GM12878 (cell line): ENCODE measurements around the gene CD163. TPM values are rescaled to one million over a fixed set of nuclear protein-coding genes. Genes with fewer than 3 reads are reported as not detected.

Source experiments
- ATAC-seq: fragments of 200-7000 bp; cut with Tn5 transposase; 3 replicates; pipeline ENCODE4 v1.9.1; 2020; ENCODE audit warnings: mild to moderate bottlenecking, moderate library complexity
- BruUV-seq: library from RNA; stranded (reverse); fragments of 400-500 nt; replicated peaks from 2 replicates; lab custom pipeline; 2021; lab: Mats Ljungman, UMichigan
- CTCF ChIA-PET: fragments of 300-600 bp; sonication (Branson Sonifier 250); formaldehyde crosslinking; extraction: SDS; loops from one replicate; lab custom pipeline; 2021; ENCODE audit warnings: inconsistent platforms; lab: Yijun Ruan, JAX
- POLR2A ChIA-PET: fragments of 350-600 bp; formaldehyde crosslinking; extraction: SDS; loops from one replicate; lab custom pipeline; 2021; ENCODE audit warnings: inconsistent platforms; lab: Charles Lee
- RAD21 ChIA-PET: fragments of 300-600 bp; sonication (Branson Sonifier 250); formaldehyde crosslinking; loops from one replicate; lab custom pipeline; 2023; ENCODE audit warnings: antibody characterized with exemption; ENCODE audit not compliant: unreplicated experiment; lab: Charles Lee
- SMC1A ChIA-PET: fragments of 300-600 bp; sonication (Branson Sonifier 250); formaldehyde crosslinking; loops from one replicate; lab custom pipeline; 2023; ENCODE audit not compliant: unreplicated experiment, uncharacterized antibody; lab: Charles Lee
- DNase-seq: peaks from one replicate; pipeline ENCODE4 v3.0.0-alpha.2; 2011; ENCODE audit warnings: low read depth, low spot score
- FAIRE-seq: peaks from 3 replicates; lab custom pipeline; 2011; peaks lifted over from hg19 to GRCh38; lab: Jason Lieb, UNC
- H2AFZ ChIP-seq: 2 replicates; pipeline ENCODE4 v1.6.0; 2011; ENCODE audit warnings: low read depth, low read length, control low read depth; ENCODE audit not compliant: control insufficient read depth
- H3K27ac ChIP-seq: 2 replicates; pipeline ENCODE4 v1.5.1; 2011; ENCODE audit warnings: control low read depth; ENCODE audit not compliant: control insufficient read depth, insufficient read depth
- H3K27me3 ChIP-seq, 2 experiments: replicated peaks in 1 of 2; 2 replicates each; pipeline versions ENCODE4 v1.6.0 to v1.6.1; 2011; ENCODE audit warnings: low read length in 1 of 2; ENCODE audit not compliant: control insufficient read depth in 2 of 2, insufficient read depth in 2 of 2
- H3K36me3 ChIP-seq, 2 experiments: 2 replicates each; pipeline ENCODE4 v1.5.1; 2011; ENCODE audit warnings: low read length in 1 of 2; ENCODE audit not compliant: control insufficient read depth in 2 of 2, insufficient read depth in 2 of 2
- H3K4me1 ChIP-seq: 2 replicates; pipeline ENCODE4 v1.6.1; 2011; ENCODE audit warnings: mild to moderate bottlenecking, low read length, moderate library complexity, mixed read lengths; ENCODE audit not compliant: control insufficient read depth, insufficient read depth
- H3K4me2 ChIP-seq: 2 replicates; pipeline ENCODE4 v1.6.0; 2011; ENCODE audit warnings: control low read depth; ENCODE audit not compliant: control insufficient read depth, insufficient read depth
- H3K4me3 ChIP-seq: fragments of 200-600 bp; sonication (generic); 2 replicates; pipeline ENCODE4 v1.5.1; 2016
- H3K79me2 ChIP-seq: 2 replicates; pipeline ENCODE4 v1.6.0; 2011; ENCODE audit warnings: low read length; ENCODE audit not compliant: control insufficient read depth, insufficient read depth
- H3K9ac ChIP-seq: 2 replicates; pipeline ENCODE4 v1.8.0; 2011; ENCODE audit warnings: low read length, control low read depth, mixed read lengths; ENCODE audit not compliant: control insufficient read depth, insufficient read depth
- H3K9me3 ChIP-seq: replicated peaks from 3 replicates; pipeline ENCODE4 v1.5.1; 2011; ENCODE audit warnings: mild to moderate bottlenecking, low read length; ENCODE audit not compliant: control insufficient read depth, insufficient read depth
- H4K20me1 ChIP-seq: 2 replicates; pipeline ENCODE4 v1.6.0; 2011; ENCODE audit not compliant: control insufficient read depth, insufficient read depth
- CEBPB ChIP-seq, 2 experiments: fragments of 150-350 bp in 1 of 2; IDR thresholded peaks; 2 replicates each; pipeline ENCODE4 v1.6.1; 2012 to 2014; ENCODE audit warnings: low read depth in 2 of 2, low read length in 2 of 2, borderline replicate concordance in 1 of 2, inconsistent platforms in 1 of 2
- CREB1 ChIP-seq: IDR thresholded peaks from 2 replicates; pipeline ENCODE4 v1.6.1; 2012; ENCODE audit warnings: low read depth, mild to moderate bottlenecking, inconsistent platforms
- EP300 ChIP-seq, 2 experiments: fragments of 150-350 bp in 1 of 2; IDR thresholded peaks; 2 replicates each; pipeline ENCODE4 v1.6.1; 2011 to 2012; ENCODE audit warnings: low read depth in 2 of 2, low read length in 2 of 2, borderline replicate concordance in 1 of 2, improper control_type of control experiment in 1 of 2, inconsistent platforms in 1 of 2; ENCODE audit not compliant: control insufficient read depth in 1 of 2
- NFXL1 ChIP-seq: fragments of 450-650 bp; IDR thresholded peaks from 2 replicates; pipeline ENCODE4 v1.6.1; 2017; ENCODE audit warnings: antibody characterized with exemption, mild to moderate bottlenecking, borderline replicate concordance
- PML ChIP-seq: IDR thresholded peaks from 2 replicates; pipeline ENCODE4 v1.6.1; 2012; ENCODE audit warnings: low read length, inconsistent platforms
- POLR2A ChIP-seq: IDR thresholded peaks from 2 replicates; pipeline ENCODE4 v1.6.1; 2011; ENCODE audit warnings: low read depth, mild to moderate bottlenecking, low read length
- PRDM15 ChIP-seq: fragments of 450-650 bp; formaldehyde crosslinking; IDR thresholded peaks from 2 replicates; pipeline ENCODE4 v1.4.0; 2020; ENCODE audit warnings: mild to moderate bottlenecking, moderate library complexity
- RBBP5 ChIP-seq: fragments of 200-600 bp; sonication (generic); conservative IDR thresholded peaks from 2 replicates; pipeline ENCODE4 v1.6.1; 2016
- YY1 ChIP-seq: IDR thresholded peaks from 2 replicates; pipeline ENCODE4 v1.6.1; 2011; ENCODE audit warnings: low read depth, mild to moderate bottlenecking, low read length
- ZBTB33 ChIP-seq: fragments of 450-650 bp; IDR thresholded peaks from 2 replicates; pipeline ENCODE4 v1.6.1; 2017; ENCODE audit warnings: mild to moderate bottlenecking
- ZBTB4 ChIP-seq: fragments of 450-650 bp; formaldehyde crosslinking; IDR thresholded peaks from 2 replicates; pipeline ENCODE4 v1.4.0; 2022; ENCODE audit warnings: mild to moderate bottlenecking, moderate library complexity
- ZNF622 ChIP-seq: fragments of 450-650 bp; IDR thresholded peaks from 2 replicates; pipeline ENCODE4 v1.6.1; 2017; ENCODE audit warnings: mild to moderate bottlenecking, inconsistent platforms
- WGBS: methylation state at CpG from one replicate; pipeline ENCODE4 v1.1.6; 2016; ENCODE audit warnings: low lambda C conversion rate; ENCODE audit not compliant: insufficient replicate concordance, insufficient coverage; ENCODE audit errors: missing lambda C conversion rate; 5-methylcytosine and 5-hydroxymethylcytosine counted together
- in situ Hi-C: fragments of 300-500 bp; cut with MboI; formaldehyde crosslinking; loops from 9 replicates; pipeline ENCODE4 v1.14.3; 2018; ENCODE audit warnings: mixed read lengths
- intact Hi-C: fragments of 100-400 bp; cut with micrococcal nuclease; formaldehyde crosslinking; loops from one replicate; pipeline ENCODE4 v1.14.2; 2022; ENCODE audit not compliant: unreplicated experiment
- polyA plus RNA-seq, 11 experiments: library from polyadenylated mRNA; depleted of rRNA in 4 of 11; unstranded in 6 of 11; stranded (reverse) in 5 of 11; fragments of >200 nt; fragmentation: Nextera tagmentation in 4 of 11; fragmentation: Illumina TruSeq in 1 of 11; extraction: Ambion mirVana in 4 of 11; extraction: Trizol in 1 of 11; gene quantifications; 1 replicate in 1 of 11; 2 replicates in 10 of 11; pipeline versions ENCODE4 v1.2.1 to v1.2.3, GENCODE V29; 2011 to 2016; ENCODE audit warnings: inconsistent platforms in 2 of 11, missing spikeins in 2 of 11, low read depth in 1 of 11
- total RNA-seq, 4 experiments: library from RNA; depleted of rRNA in 3 of 4; stranded (reverse); fragments of >200 nt in 3 of 4; fragmentation: Illumina TruSeq in 1 of 4; extraction: Trizol in 1 of 4; gene quantifications; 2 replicates each; pipeline versions ENCODE4 v1.2.1 to v1.2.3, GENCODE V29; 2013 to 2021
- TF ChIP-seq, protein P1 (sequence below): fragments of 450-650 bp; conservative IDR thresholded peaks from 2 replicates; pipeline ENCODE4 v1.6.1; 2017; ENCODE audit warnings: mild to moderate bottlenecking, moderate library complexity

CD163 gene
- total and polyA plus RNA-seq, 10 of the 15 experiments (the other 5 are each of a cell fraction or from before 2014, with no cell fraction given): 0.74 TPM; not detected in 9

GRCh38 chr12:7501031-7501588, 2.5 kb downstream of the CD163 start:
- Histone ChIP-seq H3K9me3 (no peaks in the 10 kb centered on the region), H3K79me2 (no peaks in the 10 kb centered on the region), H3K9ac (no peak overlapping the region), H3K4me3 (no peak overlapping the region), H4K20me1 (no peaks in the 10 kb centered on the region)
- intact Hi-C loops (no loop called here), in situ Hi-C loops (no loop called here)
- ChIA-PET CTCF (interaction anchor here (1.1 kb wide), 1 partner anchor 40 kb away, joined by 3 read pairs; no protein-coding TSS in a partner anchor), RAD21 (no interaction called here), SMC1A (no interaction called here), POLR2A (no interaction called here)
- no peak for FAIRE-seq
- 46% methylated on average over 6 of the region's 6 CpGs for WGBS
- no peak for DNase-seq
- ATAC-seq: no peak
- no peak for TF ChIP-seq ZNF622
- no peak for TF ChIP-seq CREB1
- TF ChIP-seq ZBTB4 (CRISPR knock-in tag): no peak
- TF ChIP-seq CEBPB (IDR thresholded peaks at IDR 0.05; ENCODE audit: borderline replicate concordance in 1 of 2, low read depth in 2 of 2, low read length in 2 of 2): no peak
- no peak for TF ChIP-seq NFXL1
- TF ChIP-seq YY1: no peak
- no peak for TF ChIP-seq PRDM15
- TF ChIP-seq PML: no peak
- no peak for TF ChIP-seq ZBTB33
- no peak for TF ChIP-seq RBBP5
- TF ChIP-seq EP300 (IDR thresholded peaks at IDR 0.05; ENCODE audit: borderline replicate concordance in 1 of 2, control insufficient read depth in 1 of 2, low read depth in 2 of 2, low read length in 2 of 2): no peak
- TF ChIP-seq POLR2A: no peak
- TF ChIP-seq, protein P1, sequence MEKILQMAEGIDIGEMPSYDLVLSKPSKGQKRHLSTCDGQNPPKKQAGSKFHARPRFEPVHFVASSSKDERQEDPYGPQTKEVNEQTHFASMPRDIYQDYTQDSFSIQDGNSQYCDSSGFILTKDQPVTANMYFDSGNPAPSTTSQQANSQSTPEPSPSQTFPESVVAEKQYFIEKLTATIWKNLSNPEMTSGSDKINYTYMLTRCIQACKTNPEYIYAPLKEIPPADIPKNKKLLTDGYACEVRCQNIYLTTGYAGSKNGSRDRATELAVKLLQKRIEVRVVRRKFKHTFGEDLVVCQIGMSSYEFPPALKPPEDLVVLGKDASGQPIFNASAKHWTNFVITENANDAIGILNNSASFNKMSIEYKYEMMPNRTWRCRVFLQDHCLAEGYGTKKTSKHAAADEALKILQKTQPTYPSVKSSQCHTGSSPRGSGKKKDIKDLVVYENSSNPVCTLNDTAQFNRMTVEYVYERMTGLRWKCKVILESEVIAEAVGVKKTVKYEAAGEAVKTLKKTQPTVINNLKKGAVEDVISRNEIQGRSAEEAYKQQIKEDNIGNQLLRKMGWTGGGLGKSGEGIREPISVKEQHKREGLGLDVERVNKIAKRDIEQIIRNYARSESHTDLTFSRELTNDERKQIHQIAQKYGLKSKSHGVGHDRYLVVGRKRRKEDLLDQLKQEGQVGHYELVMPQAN: no peak
- TF ChIP-seq, all 136 proteins: peak for 0
- BruUV-seq: no TSS peak
- no peak overlapping the region for H3K4me2 ChIP-seq
- H3K4me1 ChIP-seq: no peaks in the 10 kb centered on the region
- H3K27me3 ChIP-seq: no peaks in the 10 kb centered on the region
- H3K36me3 ChIP-seq: no peaks in the 10 kb centered on the region
- H3K27ac ChIP-seq: no peak overlapping the region
- no peak overlapping the region for H2AFZ ChIP-seq
